Calu3 (cell line): ENCODE measurements around the gene JAG2. TPM values are rescaled to one million over a fixed set of nuclear protein-coding genes. Genes with fewer than 3 reads are reported as not detected.
"Not testable (repeated sequence)": the region's sequence is repeated elsewhere in the genome, so short reads cannot be mapped to it uniquely, and the experiment has no call there.

Source experiments
- BruUV-seq: library from RNA; stranded (reverse); fragments of 400-500 nt; replicated peaks from 2 replicates; lab custom pipeline; 2021; lab: Mats Ljungman, UMichigan
- CTCF ChIA-PET: fragments of 300-600 bp; sonication (Branson Sonifier 250); formaldehyde crosslinking; loops from one replicate; lab custom pipeline; 2022; ENCODE audit warnings: antibody characterized with exemption; lab: Charles Lee
- DNase-seq: peaks from one replicate; pipeline ENCODE4 v3.0.0; 2022
- H3K27ac Mint-ChIP-seq: one replicate; pipeline ENCODE4 v1.8.0; 2022; ENCODE audit warnings: mixed read lengths; ENCODE audit not compliant: unreplicated experiment
- H3K27me3 Mint-ChIP-seq: one replicate; pipeline ENCODE4 v1.8.0; 2022; ENCODE audit warnings: mixed read lengths; ENCODE audit not compliant: unreplicated experiment
- H3K36me3 Mint-ChIP-seq: one replicate; pipeline ENCODE4 v1.8.0; 2022; ENCODE audit warnings: mild to moderate bottlenecking, moderate library complexity, mixed read lengths; ENCODE audit not compliant: insufficient read depth, unreplicated experiment
- H3K4me1 Mint-ChIP-seq: one replicate; pipeline ENCODE4 v1.8.0; 2022; ENCODE audit warnings: mild to moderate bottlenecking, low read depth, mixed read lengths; ENCODE audit not compliant: unreplicated experiment
- H3K4me3 Mint-ChIP-seq: one replicate; pipeline ENCODE4 v1.8.0; 2022; ENCODE audit warnings: mild to moderate bottlenecking, low read depth, moderate library complexity, mixed read lengths; ENCODE audit not compliant: unreplicated experiment
- H3K9me3 Mint-ChIP-seq: one replicate; pipeline ENCODE4 v1.8.0; 2022; ENCODE audit warnings: low read depth, mixed read lengths; ENCODE audit not compliant: unreplicated experiment
- intact Hi-C: fragments of 100-400 bp; cut with micrococcal nuclease; formaldehyde crosslinking; loops from one replicate; pipeline ENCODE4 v1.10.0; 2022; ENCODE audit not compliant: unreplicated experiment
- total RNA-seq: library from RNA; stranded (reverse); gene quantifications from 2 replicates; pipeline ENCODE4 v1.2.3, GENCODE V29; 2022
- TF ChIP-seq, protein P1 (sequence below): fragments of 200-600 bp; IDR thresholded peaks from one replicate; pipeline ENCODE4 v1.8.0; 2022; ENCODE audit warnings: antibody characterized with exemption; ENCODE audit not compliant: unreplicated experiment

Gene JAG2
- total RNA-seq, 1 experiment from 2014 or later = 13.8 TPM

DNA sequence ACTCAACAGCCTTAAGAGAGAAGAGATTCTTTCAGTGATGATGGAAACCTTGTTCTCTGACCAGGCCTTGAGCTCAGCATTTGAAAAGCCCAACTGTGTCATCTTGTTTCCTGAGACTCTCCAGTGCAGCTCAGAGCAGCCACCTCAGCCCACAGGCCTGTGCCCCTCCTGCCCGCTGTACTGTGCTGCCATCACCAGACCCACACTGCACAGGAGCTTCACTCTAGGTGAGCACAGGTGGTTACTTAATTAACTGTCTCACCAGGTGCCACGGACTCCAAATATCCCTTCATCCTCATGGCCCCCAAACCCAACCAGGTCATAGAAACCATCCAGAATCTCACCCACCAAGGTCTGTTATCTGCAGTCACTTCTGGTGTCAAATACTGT, 51.3 kb downstream of the JAG2 start:
- no peaks in the 10 kb centered on the region for H3K36me3 Mint-ChIP-seq
- TF ChIP-seq, protein P1, sequence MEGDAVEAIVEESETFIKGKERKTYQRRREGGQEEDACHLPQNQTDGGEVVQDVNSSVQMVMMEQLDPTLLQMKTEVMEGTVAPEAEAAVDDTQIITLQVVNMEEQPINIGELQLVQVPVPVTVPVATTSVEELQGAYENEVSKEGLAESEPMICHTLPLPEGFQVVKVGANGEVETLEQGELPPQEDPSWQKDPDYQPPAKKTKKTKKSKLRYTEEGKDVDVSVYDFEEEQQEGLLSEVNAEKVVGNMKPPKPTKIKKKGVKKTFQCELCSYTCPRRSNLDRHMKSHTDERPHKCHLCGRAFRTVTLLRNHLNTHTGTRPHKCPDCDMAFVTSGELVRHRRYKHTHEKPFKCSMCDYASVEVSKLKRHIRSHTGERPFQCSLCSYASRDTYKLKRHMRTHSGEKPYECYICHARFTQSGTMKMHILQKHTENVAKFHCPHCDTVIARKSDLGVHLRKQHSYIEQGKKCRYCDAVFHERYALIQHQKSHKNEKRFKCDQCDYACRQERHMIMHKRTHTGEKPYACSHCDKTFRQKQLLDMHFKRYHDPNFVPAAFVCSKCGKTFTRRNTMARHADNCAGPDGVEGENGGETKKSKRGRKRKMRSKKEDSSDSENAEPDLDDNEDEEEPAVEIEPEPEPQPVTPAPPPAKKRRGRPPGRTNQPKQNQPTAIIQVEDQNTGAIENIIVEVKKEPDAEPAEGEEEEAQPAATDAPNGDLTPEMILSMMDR = no peak
- H3K4me1 Mint-ChIP-seq = peaks cover 29% of the 10 kb centered on the region
- intact Hi-C loops = no loop called here
- no peak overlapping the region for H3K27ac Mint-ChIP-seq
- H3K9me3 Mint-ChIP-seq = peaks cover 3% of the 10 kb centered on the region
- no peak for DNase-seq
- CTCF ChIA-PET = interaction anchor here (0.6 kb wide), 1 partner anchor 226 kb away, joined by 3 read pairs; no protein-coding TSS in a partner anchor
- no TSS peak for BruUV-seq
- no peak overlapping the region for H3K4me3 Mint-ChIP-seq
- peaks cover 10% of the 10 kb centered on the region for H3K27me3 Mint-ChIP-seq

DNA sequence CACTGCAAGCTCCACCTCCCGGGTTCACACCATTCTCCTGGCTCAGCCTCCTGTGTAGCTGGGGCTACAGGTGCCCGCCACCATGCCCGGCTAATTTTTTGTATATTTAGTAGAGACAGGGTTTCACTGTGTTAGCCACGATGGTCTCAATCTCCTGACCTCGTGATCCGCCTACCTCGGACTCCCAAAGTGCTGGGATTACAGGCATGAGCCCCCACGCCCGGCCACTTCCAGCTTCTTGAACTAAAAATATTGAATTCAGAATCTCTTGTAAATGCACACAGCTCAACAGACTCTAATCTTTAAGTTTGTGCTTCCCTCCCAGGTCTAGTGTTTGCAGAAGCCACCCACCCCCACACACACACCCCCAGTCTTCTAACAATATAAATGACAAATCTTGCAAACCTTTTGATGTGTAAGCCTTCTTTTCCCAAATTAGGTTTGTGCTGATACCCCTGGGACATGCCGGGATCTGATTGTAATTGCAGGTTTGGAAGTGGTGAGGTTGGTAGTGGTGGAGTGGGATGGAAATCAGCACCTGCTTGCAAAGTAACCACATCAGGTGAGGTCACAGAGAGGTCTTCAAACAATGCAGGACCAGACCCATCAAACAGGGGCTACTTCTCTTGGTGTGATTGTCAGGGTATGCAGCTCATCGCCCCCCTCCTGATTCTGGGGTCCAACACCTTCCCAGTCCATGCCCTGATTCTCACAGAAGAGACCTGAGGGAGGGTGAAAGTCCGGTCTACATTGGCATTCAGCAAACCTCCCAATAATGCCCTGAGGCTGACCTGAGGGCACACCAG, 51.9 kb downstream of the JAG2 start:
- Mint-ChIP-seq H3K27me3 (peaks cover 4% of the 10 kb centered on the region), H3K4me3 (no peak overlapping the region), H3K9me3 (no peaks in the 10 kb centered on the region), H3K4me1 (peaks cover 29% of the 10 kb centered on the region), H3K36me3 (no peaks in the 10 kb centered on the region), H3K27ac (no peak overlapping the region)
- no peak for DNase-seq
- intact Hi-C loops = no loop called here
- BruUV-seq = no TSS peak
- CTCF ChIA-PET = interaction anchor here (0.6 kb wide), 2 partner anchors 12 to 226 kb away, joined by 3 to 4 read pairs; no protein-coding TSS in a partner anchor
- TF ChIP-seq, protein P1 = no peak

DNA sequence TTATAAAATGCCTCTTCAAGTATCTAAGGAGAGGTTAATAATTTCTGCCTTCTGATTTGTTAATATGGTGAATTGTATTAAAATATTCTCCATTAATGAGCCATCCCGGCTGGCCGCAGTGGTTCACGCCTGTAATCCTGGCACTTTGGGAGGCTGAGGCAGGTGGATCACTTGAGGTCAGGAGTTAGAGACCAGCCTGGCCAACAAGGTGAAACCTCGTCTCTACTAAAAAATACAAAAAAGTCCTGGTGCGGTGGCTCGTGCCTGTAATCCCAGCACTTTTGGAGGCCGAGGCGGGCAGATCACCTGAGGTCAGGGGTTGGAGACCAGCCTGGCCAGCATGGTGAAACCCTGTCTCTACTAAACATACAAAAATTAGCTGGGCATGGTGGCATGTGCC, 59.3 kb downstream of the JAG2 start:
- CTCF ChIA-PET, H3K36me3 Mint-ChIP-seq, H3K4me1 Mint-ChIP-seq, H3K27ac Mint-ChIP-seq, BruUV-seq, H3K4me3 Mint-ChIP-seq, H3K9me3 Mint-ChIP-seq, DNase-seq, intact Hi-C loops: not testable (repeated sequence)
- peaks cover 19% of the 10 kb centered on the region for H3K27me3 Mint-ChIP-seq

DNA sequence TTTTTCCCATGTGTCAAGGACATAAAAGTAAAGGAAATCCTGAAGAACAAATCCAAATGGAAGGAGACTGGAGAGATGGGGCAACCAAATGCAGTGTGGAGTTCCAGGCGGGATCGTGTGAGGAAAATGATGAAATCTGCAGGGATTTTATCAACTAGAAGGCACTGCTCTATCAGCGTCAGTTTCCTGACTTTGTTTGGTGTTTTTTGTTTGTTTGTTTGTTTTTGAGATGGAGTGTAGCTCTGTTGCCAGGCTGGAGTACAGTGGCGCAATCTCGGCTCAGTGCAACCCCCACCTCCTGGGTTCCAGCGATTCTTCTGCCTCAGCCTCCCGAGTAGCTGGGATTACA, 60.1 kb downstream of the JAG2 start:
- Mint-ChIP-seq H3K9me3 (no peaks in the 10 kb centered on the region), H3K4me3 (no peak overlapping the region), H3K27ac (no peak overlapping the region), H3K4me1 (no peaks in the 10 kb centered on the region), H3K27me3 (peaks cover 27% of the 10 kb centered on the region), H3K36me3 (no peaks in the 10 kb centered on the region)
- no TSS peak for BruUV-seq
- DNase-seq = no peak
- intact Hi-C loops = no loop called here
- TF ChIP-seq, protein P1 = no peak
- CTCF ChIA-PET = no interaction called here
